AG10803 (cell line): Measurements from ENCODE around the gene ECI1.

Experiments used
- DNase-seq: peaks from one replicate; pipeline ENCODE4 v3.0.0; 2010; ENCODE audit warnings: low read depth
- H3K4me3 ChIP-seq: 2 replicates; pipeline ENCODE4 v1.5.1; 2011; ENCODE audit warnings: mild to moderate bottlenecking, low read length, control low read depth
- TF ChIP-seq, protein P1 (sequence below): conservative IDR thresholded peaks from 2 replicates; pipeline ENCODE4 v1.5.1; 2011; ENCODE audit warnings: mild to moderate bottlenecking, low read length, control low read depth, inconsistent platforms

The ECI1 gene

GRCh38 chr16:2210386-2211365 is 40.7 kb downstream of the ECI1 start, which contains the start of gene BRICD5:
BRICD5 (minus strand) TSS chr16:2210863; CDS start chr16:2210833, 30 bp downstream.
- no peak within 1 kb of the TSS for H3K4me3 ChIP-seq
- DNase-seq, result no peak
- TF ChIP-seq, protein P1, sequence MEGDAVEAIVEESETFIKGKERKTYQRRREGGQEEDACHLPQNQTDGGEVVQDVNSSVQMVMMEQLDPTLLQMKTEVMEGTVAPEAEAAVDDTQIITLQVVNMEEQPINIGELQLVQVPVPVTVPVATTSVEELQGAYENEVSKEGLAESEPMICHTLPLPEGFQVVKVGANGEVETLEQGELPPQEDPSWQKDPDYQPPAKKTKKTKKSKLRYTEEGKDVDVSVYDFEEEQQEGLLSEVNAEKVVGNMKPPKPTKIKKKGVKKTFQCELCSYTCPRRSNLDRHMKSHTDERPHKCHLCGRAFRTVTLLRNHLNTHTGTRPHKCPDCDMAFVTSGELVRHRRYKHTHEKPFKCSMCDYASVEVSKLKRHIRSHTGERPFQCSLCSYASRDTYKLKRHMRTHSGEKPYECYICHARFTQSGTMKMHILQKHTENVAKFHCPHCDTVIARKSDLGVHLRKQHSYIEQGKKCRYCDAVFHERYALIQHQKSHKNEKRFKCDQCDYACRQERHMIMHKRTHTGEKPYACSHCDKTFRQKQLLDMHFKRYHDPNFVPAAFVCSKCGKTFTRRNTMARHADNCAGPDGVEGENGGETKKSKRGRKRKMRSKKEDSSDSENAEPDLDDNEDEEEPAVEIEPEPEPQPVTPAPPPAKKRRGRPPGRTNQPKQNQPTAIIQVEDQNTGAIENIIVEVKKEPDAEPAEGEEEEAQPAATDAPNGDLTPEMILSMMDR, result no peak

GRCh38 chr16:2210009-2210332 is 41.4 kb downstream of the ECI1 start:
- no peak for DNase-seq
- TF ChIP-seq, protein P1, result no peak
- no peak overlapping the region for H3K4me3 ChIP-seq

DNA sequence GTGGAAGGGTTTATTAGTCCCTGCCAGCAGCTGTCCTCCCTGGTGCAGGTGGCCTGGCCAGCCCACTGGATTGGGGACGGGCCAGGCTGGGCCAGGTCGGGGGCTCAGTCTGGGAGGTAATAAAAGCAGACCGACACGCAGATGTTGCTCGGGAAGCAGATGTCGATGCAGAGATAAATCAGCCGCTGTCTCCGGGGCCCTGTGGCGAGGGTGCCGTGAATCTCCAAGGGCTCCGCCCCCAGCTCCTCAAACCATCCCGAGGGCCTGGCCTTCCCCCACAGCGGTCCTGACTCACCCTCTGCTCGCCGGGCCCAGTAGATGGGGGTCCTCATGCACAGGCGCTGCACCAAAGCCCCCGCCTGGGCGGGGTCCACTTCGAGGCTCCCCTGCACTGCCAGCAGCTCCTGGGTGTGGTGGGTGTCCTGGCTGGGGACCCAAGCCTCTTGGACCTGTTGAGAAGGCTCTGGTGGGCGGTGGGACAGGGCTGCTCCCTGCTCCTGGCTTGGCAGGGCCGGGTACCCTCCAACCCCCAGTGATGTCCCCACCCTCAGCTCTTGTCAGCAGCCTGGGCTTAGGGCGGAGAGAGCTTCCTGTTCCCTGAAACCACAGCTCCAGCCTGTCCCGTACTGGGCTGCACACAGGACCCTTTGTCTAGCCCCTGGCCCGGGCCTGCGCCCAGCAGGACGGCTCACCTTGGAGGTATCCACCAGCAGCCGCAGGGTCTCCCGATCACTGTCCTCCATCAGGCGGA is 42.0 kb downstream of the ECI1 start:
- no peak overlapping the region for H3K4me3 ChIP-seq
- no peak for DNase-seq
- TF ChIP-seq, protein P1, result no peak

- no peak for DNase-seq
- no peak overlapping the region for H3K4me3 ChIP-seq
- TF ChIP-seq, protein P1, result no peak
Observed at GRCh38 chr16:2208772-2209171, 42.6 kb downstream of the ECI1 start.

DNA sequence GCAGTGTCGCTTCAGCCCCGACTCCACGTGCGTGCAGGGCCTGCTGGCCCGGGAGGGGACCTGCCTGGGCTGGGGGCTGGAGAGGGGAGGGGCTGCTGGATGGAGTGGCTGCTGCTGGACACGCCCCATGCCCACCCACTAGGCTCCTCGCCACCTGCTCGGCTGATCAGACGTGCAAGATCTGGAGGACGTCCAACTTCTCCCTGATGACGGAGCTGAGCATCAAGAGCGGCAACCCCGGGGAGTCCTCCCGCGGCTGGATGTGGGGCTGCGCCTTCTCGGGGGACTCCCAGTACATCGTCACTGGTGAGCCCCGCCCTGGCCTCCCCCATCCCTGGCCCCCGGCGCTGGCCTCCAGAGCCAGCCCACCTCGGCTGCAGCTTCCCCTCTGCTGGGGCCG is 43.1 kb downstream of the ECI1 start:
- TF ChIP-seq, protein P1, result no peak
- DNase-seq, result no peak
- H3K4me3 ChIP-seq, result no peak overlapping the region

DNA sequence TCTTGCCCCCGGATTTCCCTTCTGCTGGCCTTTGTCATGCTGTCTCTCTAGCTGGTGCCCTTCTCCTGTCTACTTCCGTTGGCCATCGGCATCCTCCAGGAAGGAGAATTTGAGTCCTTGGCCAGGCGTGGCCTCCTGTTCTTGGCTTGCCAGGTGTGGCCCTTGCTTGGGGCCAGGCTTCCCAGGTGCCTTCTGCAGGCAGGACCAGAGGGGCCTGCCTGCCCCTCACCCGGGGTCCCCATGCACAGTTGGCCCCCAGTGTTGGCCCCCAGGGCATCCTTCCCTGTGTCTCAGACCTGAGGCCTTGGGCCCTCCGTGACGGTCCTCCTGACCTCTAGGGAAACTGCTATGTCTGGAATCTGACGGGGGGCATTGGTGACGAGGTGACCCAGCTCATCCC is 43.5 kb downstream of the ECI1 start:
- no peak overlapping the region for H3K4me3 ChIP-seq
- TF ChIP-seq, protein P1, result no peak
- DNase-seq, result no peak
